Measurements from ENCODE around the gene SPATA20. TPM values are rescaled to one million over a fixed set of nuclear protein-coding genes. Genes with fewer than 3 reads are reported as not detected.

The SPATA20 gene
- total and polyA plus RNA-seq, 2 donors from 2014 or later = 52.7 to 60.4 TPM

- H3K9me3 ChIP-seq (ENCODE audit: control insufficient read depth in 2 of 3, insufficient read depth in 1 of 3, low read length in 3 of 3) = no peaks in the 10 kb centered on the region
- no peak for FAIRE-seq
Observed at GRCh38 chr17:50594128-50594823, 47.3 kb downstream of the SPATA20 start.

GRCh38 chr17:50594892-50595291, 47.9 kb downstream of the SPATA20 start:
- FAIRE-seq (no peak), DNase-seq (no peak)
- H3K9ac ChIP-seq (ENCODE audit: low read length in 3 of 3) = no peak overlapping the region
- H3K36me3 ChIP-seq (ENCODE audit: control insufficient read depth in 2 of 3, insufficient read depth in 3 of 3, low read length in 3 of 3) = no peaks in the 10 kb centered on the region
- intact Hi-C loops (cut with DNase I) = no loop called here
- no peaks in the 10 kb centered on the region for H3K9me3 ChIP-seq (ENCODE audit: control insufficient read depth in 2 of 3, insufficient read depth in 1 of 3, low read length in 3 of 3)
- H3K4me3 ChIP-seq (ENCODE audit: low read length in 3 of 3) = no peak overlapping the region
- no peaks in the 10 kb centered on the region for H3K27me3 ChIP-seq (ENCODE audit: control insufficient read depth, insufficient read depth, low read length)
- peaks cover 0 to 7% (median 6%) of the 10 kb centered on the region in 3 donors for H3K4me1 ChIP-seq (ENCODE audit: control insufficient read depth in 2 of 3, insufficient read depth in 2 of 3, low read depth in 1 of 3, low read length in 3 of 3)
- H3K27ac ChIP-seq (ENCODE audit: low read depth in 2 of 2, low read length in 2 of 2) = no peak overlapping the region
- TF ChIP-seq, protein P1, sequence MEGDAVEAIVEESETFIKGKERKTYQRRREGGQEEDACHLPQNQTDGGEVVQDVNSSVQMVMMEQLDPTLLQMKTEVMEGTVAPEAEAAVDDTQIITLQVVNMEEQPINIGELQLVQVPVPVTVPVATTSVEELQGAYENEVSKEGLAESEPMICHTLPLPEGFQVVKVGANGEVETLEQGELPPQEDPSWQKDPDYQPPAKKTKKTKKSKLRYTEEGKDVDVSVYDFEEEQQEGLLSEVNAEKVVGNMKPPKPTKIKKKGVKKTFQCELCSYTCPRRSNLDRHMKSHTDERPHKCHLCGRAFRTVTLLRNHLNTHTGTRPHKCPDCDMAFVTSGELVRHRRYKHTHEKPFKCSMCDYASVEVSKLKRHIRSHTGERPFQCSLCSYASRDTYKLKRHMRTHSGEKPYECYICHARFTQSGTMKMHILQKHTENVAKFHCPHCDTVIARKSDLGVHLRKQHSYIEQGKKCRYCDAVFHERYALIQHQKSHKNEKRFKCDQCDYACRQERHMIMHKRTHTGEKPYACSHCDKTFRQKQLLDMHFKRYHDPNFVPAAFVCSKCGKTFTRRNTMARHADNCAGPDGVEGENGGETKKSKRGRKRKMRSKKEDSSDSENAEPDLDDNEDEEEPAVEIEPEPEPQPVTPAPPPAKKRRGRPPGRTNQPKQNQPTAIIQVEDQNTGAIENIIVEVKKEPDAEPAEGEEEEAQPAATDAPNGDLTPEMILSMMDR (IDR thresholded peaks at IDR 0.05; ENCODE audit: borderline replicate concordance, extremely low read depth, insufficient read depth) = no peak

More at GRCh38 chr17:50594128-50594823, 47.3 kb downstream of the SPATA20 start:
- H3K27me3 ChIP-seq (ENCODE audit: control insufficient read depth, insufficient read depth, low read length) = no peaks in the 10 kb centered on the region
- H3K4me3 ChIP-seq (ENCODE audit: low read length in 3 of 3) = no peak overlapping the region
- H3K4me1 ChIP-seq (ENCODE audit: control insufficient read depth in 2 of 3, insufficient read depth in 2 of 3, low read depth in 1 of 3, low read length in 3 of 3) = peaks cover 6 to 13% (median 13%) of the 10 kb centered on the region in 3 donors
- TF ChIP-seq, protein P1 (IDR thresholded peaks at IDR 0.05; ENCODE audit: borderline replicate concordance, extremely low read depth, insufficient read depth) = no peak
- no peak for DNase-seq
- intact Hi-C loops (cut with DNase I) = no loop called here
- H3K27ac ChIP-seq (ENCODE audit: low read depth in 2 of 2, low read length in 2 of 2) = no peak overlapping the region
- no peaks in the 10 kb centered on the region for H3K36me3 ChIP-seq (ENCODE audit: control insufficient read depth in 2 of 3, insufficient read depth in 3 of 3, low read length in 3 of 3)
- H3K9ac ChIP-seq (ENCODE audit: low read length in 3 of 3) = no peak overlapping the region

DNA sequence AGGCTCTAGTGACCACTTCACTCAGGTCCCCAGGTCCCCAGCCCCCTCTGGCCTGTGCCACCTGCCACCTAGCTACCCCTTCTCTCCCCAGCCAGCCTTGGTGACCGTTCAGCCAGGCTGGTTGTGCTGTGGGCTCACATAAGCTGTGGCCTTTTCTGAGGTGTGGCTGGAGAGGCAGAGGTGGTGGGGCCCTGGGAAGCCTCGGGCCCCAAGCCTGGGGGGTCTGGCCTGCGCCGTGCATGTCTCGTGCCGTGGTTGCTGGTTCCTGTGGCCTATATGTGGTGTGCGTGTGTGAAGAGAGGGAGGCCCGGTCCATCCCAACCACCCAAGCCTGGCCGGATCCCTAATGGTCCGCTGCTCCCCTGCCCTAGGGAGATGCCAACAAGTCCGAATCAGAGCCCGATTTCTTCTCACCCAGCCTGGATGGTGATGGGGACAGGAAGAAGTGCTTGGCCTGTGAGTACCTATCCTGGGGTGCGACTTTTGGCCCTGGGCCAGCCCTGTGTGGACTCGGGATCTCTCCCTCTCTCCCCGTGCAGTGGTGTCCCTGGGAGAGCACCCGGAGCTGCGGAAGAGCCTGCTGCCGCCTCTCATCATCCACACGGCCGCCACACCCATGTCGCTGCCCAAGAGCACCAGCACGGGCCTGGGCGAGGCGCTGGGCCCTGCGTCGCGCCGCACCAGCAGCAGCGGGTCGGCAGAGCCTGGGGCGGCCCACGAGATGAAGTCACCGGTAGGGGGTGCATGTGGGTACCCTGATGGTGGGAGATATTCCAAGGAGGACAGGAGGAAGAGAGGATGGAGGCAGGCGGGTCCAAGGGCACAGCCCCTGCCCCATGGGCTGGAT, 49.4 kb downstream of the SPATA20 start:
- FAIRE-seq (no peak), DNase-seq (no peak)
- H3K9ac ChIP-seq (ENCODE audit: low read length in 3 of 3) = no peak overlapping the region
- TF ChIP-seq, protein P1 (IDR thresholded peaks at IDR 0.05; ENCODE audit: borderline replicate concordance, extremely low read depth, insufficient read depth) = no peak
- H3K27ac ChIP-seq (ENCODE audit: low read depth in 2 of 2, low read length in 2 of 2) = no peak overlapping the region
- intact Hi-C loops (cut with DNase I) = no loop called here
- no peaks in the 10 kb centered on the region for H3K36me3 ChIP-seq (ENCODE audit: control insufficient read depth in 2 of 3, insufficient read depth in 3 of 3, low read length in 3 of 3)
- no peaks in the 10 kb centered on the region for H3K9me3 ChIP-seq (ENCODE audit: control insufficient read depth in 2 of 3, insufficient read depth in 1 of 3, low read length in 3 of 3)
- no peaks in the 10 kb centered on the region for H3K27me3 ChIP-seq (ENCODE audit: control insufficient read depth, insufficient read depth, low read length)
- H3K4me3 ChIP-seq (ENCODE audit: low read length in 3 of 3) = no peak overlapping the region
- peaks cover 0 to 2% (median 0%) of the 10 kb centered on the region in 3 donors for H3K4me1 ChIP-seq (ENCODE audit: control insufficient read depth in 2 of 3, insufficient read depth in 2 of 3, low read depth in 1 of 3, low read length in 3 of 3)
